Measurements from ENCODE around the gene ADIPOR2. TPM values are rescaled to one million over a fixed set of nuclear protein-coding genes. Genes with fewer than 3 reads are reported as not detected.
A peak's percentile ranks its signal among the peaks of the same experiment; 100 is the strongest.

ADIPOR2 gene
- polyA plus RNA-seq, 2 of the 4 experiments (the other 2 are of a cell fraction) = 60.4 to 65.4 TPM

- TF ChIP-seq ESRRA (IDR thresholded peaks at IDR 0.05; ENCODE audit: borderline replicate concordance, low read length) (no peak), MYC (IDR thresholded peaks at IDR 0.05; ENCODE audit: borderline replicate concordance, low read length) (no peak), ZFP36 (IDR thresholded peaks at IDR 0.05; ENCODE audit: borderline replicate concordance, partially characterized antibody) (no peak), FOXS1 (CRISPR knock-in tag; IDR thresholded peaks at IDR 0.05) (no peak)
- TF ChIP-seq, protein P1, sequence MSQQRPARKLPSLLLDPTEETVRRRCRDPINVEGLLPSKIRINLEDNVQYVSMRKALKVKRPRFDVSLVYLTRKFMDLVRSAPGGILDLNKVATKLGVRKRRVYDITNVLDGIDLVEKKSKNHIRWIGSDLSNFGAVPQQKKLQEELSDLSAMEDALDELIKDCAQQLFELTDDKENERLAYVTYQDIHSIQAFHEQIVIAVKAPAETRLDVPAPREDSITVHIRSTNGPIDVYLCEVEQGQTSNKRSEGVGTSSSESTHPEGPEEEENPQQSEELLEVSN (IDR thresholded peaks at IDR 0.05; ENCODE audit: borderline replicate concordance, low read depth) = no peak
These were observed 40.5 kb upstream of the ADIPOR2 start (continued) for GRCh38 chr12:1650260-1650977.

DNA sequence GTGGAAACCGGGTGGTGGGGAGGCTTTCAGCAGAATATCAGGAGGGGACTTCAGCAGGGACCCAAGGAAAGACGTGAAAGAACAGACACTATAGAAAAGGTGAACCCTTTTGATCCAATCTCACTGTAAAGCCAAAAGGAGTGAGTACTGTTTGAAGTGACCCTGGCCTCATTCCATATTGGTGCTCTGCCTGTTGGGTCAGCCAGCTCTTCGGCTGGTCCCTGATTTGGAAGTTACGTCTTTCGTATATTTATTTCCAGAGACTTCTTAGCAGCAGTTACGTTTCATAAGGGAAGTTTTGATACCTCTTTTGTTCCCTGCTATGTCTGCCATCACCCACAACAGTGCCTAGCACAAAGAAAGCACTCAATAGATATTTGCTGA, 39.9 kb upstream of the ADIPOR2 start:
- Histone ChIP-seq H3K4me3 (no peak overlapping the region), H3K4me2 (no peak overlapping the region), H3K27ac (no peak overlapping the region), H3K4me1 (no peaks in the 10 kb centered on the region), H3K9me3 (no peaks in the 10 kb centered on the region)
- FAIRE-seq (no peak), DNase-seq (ENCODE audit: low read depth in 1 of 2, low spot score in 1 of 2) (no peak), ATAC-seq (no peak)
- POLR2A ChIA-PET = no interaction called here
- WGBS (ENCODE audit: missing lambda C conversion rate) = 55% methylated on average over 6 of the region's 6 CpGs
- TF ChIP-seq BHLHE40 (IDR thresholded peaks at IDR 0.05; ENCODE audit: low read depth, low read length) (no peak), EP300 (IDR thresholded peaks at IDR 0.05) (no peak), CTCF (IDR thresholded peaks at IDR 0.05) (no peak), RARB (CRISPR knock-in tag; IDR thresholded peaks at IDR 0.05) (no peak), CHD4 (IDR thresholded peaks at IDR 0.05; ENCODE audit: borderline replicate concordance) (no peak), JUNB (IDR thresholded peaks at IDR 0.05) (no peak), FOXS1 (CRISPR knock-in tag; IDR thresholded peaks at IDR 0.05) (no peak), RAD21 (conservative IDR thresholded peaks at IDR 0.05 in 1 of 2, IDR thresholded peaks at IDR 0.05 in 1 of 2) (no peak), RFX5 (IDR thresholded peaks at IDR 0.05) (no peak), GATA3 (IDR thresholded peaks at IDR 0.05; ENCODE audit: borderline replicate concordance) (no peak), TP53 (CRISPR knock-in tag; IDR thresholded peaks at IDR 0.05) (no peak), POLR2A (IDR thresholded peaks at IDR 0.05; ENCODE audit: low read length) (no peak), SMC3 (IDR thresholded peaks at IDR 0.05) (no peak), PHF8 (IDR thresholded peaks at IDR 0.05; ENCODE audit: borderline replicate concordance, low read depth) (no peak), CBX2 (IDR thresholded peaks at IDR 0.05; ENCODE audit: borderline replicate concordance, low read depth) (no peak)
- TF ChIP-seq, protein P2, sequence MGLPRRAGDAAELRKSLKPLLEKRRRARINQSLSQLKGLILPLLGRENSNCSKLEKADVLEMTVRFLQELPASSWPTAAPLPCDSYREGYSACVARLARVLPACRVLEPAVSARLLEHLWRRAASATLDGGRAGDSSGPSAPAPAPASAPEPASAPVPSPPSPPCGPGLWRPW (IDR thresholded peaks at IDR 0.05) = no peak
- CTCF ChIA-PET = interaction anchor here (3.1 to 17.7 kb wide), 5 partner anchors 19 to 289 kb away, joined by 21 to 483 read pairs (median 68); partner anchors contain the start of genes ADIPOR2 and WNT5B

DNA sequence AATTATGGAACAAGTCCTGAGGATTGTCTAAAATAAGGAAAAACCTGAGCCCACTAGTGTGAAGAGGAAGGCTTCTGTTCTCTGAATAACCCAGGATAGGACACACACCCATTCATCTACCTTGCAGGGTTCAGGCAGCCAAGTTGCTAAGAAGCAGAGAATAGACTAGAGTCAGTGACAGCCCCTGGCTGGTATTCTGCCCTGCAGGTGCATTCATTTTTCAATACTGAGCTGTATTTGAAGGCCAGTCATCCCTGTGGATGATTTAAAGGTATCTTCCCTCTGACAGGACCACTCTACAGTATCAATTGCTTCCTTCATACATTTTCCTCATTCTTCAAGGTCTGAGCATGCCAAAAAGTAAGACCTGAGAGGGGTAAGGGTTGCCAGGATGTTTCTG, 38.9 kb upstream of the ADIPOR2 start:
- H3K9me3 ChIP-seq = no peaks in the 10 kb centered on the region
- no peak overlapping the region for H3K4me3 ChIP-seq
- no peaks in the 10 kb centered on the region for H3K4me1 ChIP-seq
- POLR2A ChIA-PET = no interaction called here
- ATAC-seq (0 out of 6 replicates have a peak, but pooled peaks of 1 of the 2 experiments have one; percentile 14), DNase-seq (ENCODE audit: low read depth in 1 of 2, low spot score in 1 of 2) (no peak), FAIRE-seq (no peak)
- no peak overlapping the region for H3K4me2 ChIP-seq
- CTCF ChIA-PET = interaction anchor here (0.9 to 17.7 kb wide), 20 partner anchors 8 to 386 kb away, joined by 3 to 483 read pairs (median 12); partner anchors contain the start of genes ADIPOR2 and WNT5B
- TF ChIP-seq BHLHE40 (IDR thresholded peaks at IDR 0.05; ENCODE audit: low read depth, low read length) = no peak
- no peak for TF ChIP-seq TP53 (CRISPR knock-in tag; IDR thresholded peaks at IDR 0.05)
- TF ChIP-seq KDM1A (IDR thresholded peaks at IDR 0.05; ENCODE audit: low read depth) = no peak
- no peak for TF ChIP-seq HOXA7 (CRISPR knock-in tag; IDR thresholded peaks at IDR 0.05)
- TF ChIP-seq SMC3 (IDR thresholded peaks at IDR 0.05) = no peak
- TF ChIP-seq HOXB5 (CRISPR knock-in tag; IDR thresholded peaks at IDR 0.05) = no peak
- no peak for TF ChIP-seq EP300 (IDR thresholded peaks at IDR 0.05)
- no peak for TF ChIP-seq RCOR1 (IDR thresholded peaks at IDR 0.05; ENCODE audit: low read depth, low read length)
- TF ChIP-seq ZNF302 (CRISPR knock-in tag; IDR thresholded peaks at IDR 0.05) = no peak
- no peak for TF ChIP-seq MAX (IDR thresholded peaks at IDR 0.05)
- no peak for TF ChIP-seq HMGXB4 (CRISPR knock-in tag; IDR thresholded peaks at IDR 0.05; ENCODE audit: borderline replicate concordance)
- H3K27ac ChIP-seq = no peak overlapping the region
